H1 (cell line): ENCODE results near the gene AHI1. TPM values are rescaled to one million over a fixed set of nuclear protein-coding genes. Genes with fewer than 3 reads are reported as not detected.

ENCODE experiments used
- CHD7 ChIP-seq: fragments of 300-600 bp; sonication (generic); IDR thresholded peaks from 2 replicates; pipeline ENCODE4 v1.7.1; 2012; ENCODE audit warnings: low read length, moderate library complexity, mild to moderate bottlenecking, inconsistent platforms; ENCODE audit not compliant: insufficient replicate concordance
- polyA plus RNA-seq, 7 experiments: library from polyadenylated mRNA; depleted of rRNA in 3 of 7; stranded (reverse) in 5 of 7; unstranded in 2 of 7; fragments of >200 nt in 5 of 7; fragments of 200-250 nt in 2 of 7; gene quantifications; 1 replicate in 5 of 7; 2 replicates in 1 of 7; 4 replicates in 1 of 7; pipeline versions ENCODE4 v1.2.1 to v1.2.3, GENCODE V29; 2011 to 2013; ENCODE audit warnings: missing spikeins in 2 of 7, mixed read lengths in 2 of 7
- total RNA-seq: library from RNA; stranded (reverse); fragmentation: NEBNext Ultra II Directional; extraction: Animal tissue kit (Norgen Biotek cat#: 25700); gene quantifications from 2 replicates; pipeline ENCODE4 v1.2.1, GENCODE V29; 2021

Gene AHI1
- total and polyA plus RNA-seq, 2 of the 8 experiments (the other 6 are each of a cell fraction or from before 2014, with no cell fraction given) = 4.2 to 19.6 TPM

DNA sequence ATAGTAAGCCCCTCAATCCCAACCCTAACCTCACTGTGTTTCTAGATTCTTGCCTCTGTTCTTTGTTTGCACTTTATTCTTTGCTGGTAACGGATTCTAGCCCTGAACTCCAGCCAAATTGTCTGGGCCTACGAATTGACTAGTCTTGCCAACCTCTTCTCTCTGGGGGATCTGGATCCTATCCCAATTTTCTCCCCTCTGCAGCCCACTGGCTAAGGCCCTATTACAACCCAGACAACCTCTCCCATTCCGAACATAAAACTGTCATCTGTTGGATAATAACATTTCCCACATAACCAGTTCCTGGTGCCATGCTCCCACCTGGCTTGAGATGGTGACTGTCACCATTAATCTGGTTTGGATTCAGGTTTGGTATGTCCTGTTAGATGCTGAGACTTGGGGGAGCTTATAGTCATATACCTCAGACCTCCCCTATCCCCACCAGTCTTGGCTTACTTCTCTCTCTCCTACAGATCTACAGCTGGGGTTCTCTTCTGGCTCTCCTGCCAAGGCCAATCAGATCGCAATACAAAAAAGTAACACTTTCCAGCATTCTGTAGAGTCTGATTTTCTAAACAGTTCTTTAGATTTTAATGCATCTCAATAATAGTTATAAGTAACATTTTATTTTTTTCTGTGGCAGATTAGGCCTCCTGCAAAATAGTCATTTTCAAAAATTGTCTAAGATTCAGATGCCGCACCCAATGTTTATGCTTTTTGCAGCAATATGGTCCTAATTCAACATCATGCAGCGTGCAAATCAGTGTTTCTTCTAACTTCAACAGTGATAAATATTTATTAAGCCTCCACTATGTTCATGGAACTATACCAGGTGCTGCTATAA lies 29.8 kb upstream of the AHI1 start (continued):
- TF ChIP-seq CHD7 = no peak
